Upper lobe of right lung (tissue), 1 donor: Measurements from ENCODE around the gene PTPRN2. TPM values are rescaled to one million over a fixed set of nuclear protein-coding genes. Genes with fewer than 3 reads are reported as not detected.
A peak's percentile ranks its signal among the peaks of the same experiment; 100 is the strongest.

Experiments used
- ATAC-seq: fragments of 200-7000 bp; cut with Tn5 transposase; one replicate; pipeline ENCODE4 v1.9.1; 2020; ENCODE audit warnings: mild to moderate bottlenecking, moderate library complexity
- DNase-seq: peaks from one replicate; pipeline ENCODE4 v3.0.0-alpha.2; 2020
- H3K27ac ChIP-seq: fragments of 200-600 bp; one replicate; pipeline ENCODE4 v1.8.0; 2022
- H3K27me3 ChIP-seq: fragments of 200-600 bp; one replicate; pipeline ENCODE4 v1.8.0; 2022; ENCODE audit warnings: mild to moderate bottlenecking
- H3K36me3 ChIP-seq: fragments of 200-600 bp; one replicate; pipeline ENCODE4 v1.8.0; 2022
- H3K4me1 ChIP-seq: fragments of 200-600 bp; one replicate; pipeline ENCODE4 v1.8.0; 2022
- H3K4me3 ChIP-seq: fragments of 200-600 bp; one replicate; pipeline ENCODE4 v1.8.0; 2022; ENCODE audit warnings: mild to moderate bottlenecking
- H3K9me3 ChIP-seq: fragments of 200-600 bp; one replicate; pipeline ENCODE4 v1.8.0; 2022
- CTCF ChIP-seq: fragments of 200-600 bp; IDR thresholded peaks from one replicate; pipeline ENCODE4 v1.8.0; 2022; ENCODE audit warnings: antibody characterized with exemption
- intact Hi-C: fragments of 100-400 bp; cut with DNase I; formaldehyde crosslinking; loops from one replicate; pipeline ENCODE4 v1.11.0; 2022
- total RNA-seq: library from RNA; stranded (reverse); fragmentation: NEBNext Ultra II Directional; extraction: Animal tissue kit (Norgen Biotek cat#: 25700); gene quantifications from one replicate; pipeline ENCODE4 v1.2.1, GENCODE V29; 2021
- donor health status: DM: no; HTN: yes; CAD: no; lungs with severe emphysema.

Gene PTPRN2
- total RNA-seq, 1 donor from 2014 or later = 4.9 TPM

DNA sequence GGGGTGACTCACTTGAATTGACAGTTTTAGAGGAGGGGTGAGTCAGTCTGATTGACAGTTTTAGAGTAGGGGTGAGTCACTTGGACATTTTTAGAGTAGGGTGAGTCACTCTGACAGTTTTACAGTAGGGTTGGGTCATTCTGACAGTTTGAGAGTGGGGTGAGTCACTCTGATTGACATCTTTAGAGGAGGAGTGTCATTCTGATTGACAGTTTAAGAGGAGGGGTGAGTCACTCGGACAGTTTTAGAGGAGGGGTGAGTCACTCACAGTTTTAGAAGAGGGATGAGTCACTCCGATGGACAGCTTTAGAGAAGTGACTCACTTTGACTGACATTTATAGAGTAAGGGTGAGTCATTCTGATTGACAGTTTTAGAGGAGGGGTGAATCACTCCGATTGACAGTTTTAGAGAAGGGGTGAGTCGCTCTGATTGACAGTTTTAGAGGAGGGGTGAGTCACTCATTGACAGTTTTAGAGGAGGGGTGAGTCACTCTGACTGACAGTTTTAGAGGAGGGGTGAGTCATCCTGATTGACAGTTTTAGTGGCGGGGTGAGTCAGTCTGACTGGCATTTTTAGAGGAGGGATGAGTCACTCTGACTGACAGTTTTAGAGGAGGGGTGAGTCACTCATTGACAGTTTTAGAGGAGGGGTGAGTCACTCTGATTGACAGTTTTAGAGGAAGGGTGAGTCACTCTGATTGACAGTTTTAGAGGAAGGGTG is 655.0 kb downstream of the PTPRN2 start:
- Histone ChIP-seq H3K4me1 (no peaks in the 10 kb centered on the region), H3K9me3 (no peaks in the 10 kb centered on the region), H3K27ac (no peak overlapping the region), H3K36me3 (no peaks in the 10 kb centered on the region), H3K4me3 (no peak overlapping the region), H3K27me3 (peaks cover 5% of the 10 kb centered on the region)
- ATAC-seq = no peak
- DNase-seq = no peak
- intact Hi-C loops = no loop called here
- no peak for TF ChIP-seq CTCF

DNA sequence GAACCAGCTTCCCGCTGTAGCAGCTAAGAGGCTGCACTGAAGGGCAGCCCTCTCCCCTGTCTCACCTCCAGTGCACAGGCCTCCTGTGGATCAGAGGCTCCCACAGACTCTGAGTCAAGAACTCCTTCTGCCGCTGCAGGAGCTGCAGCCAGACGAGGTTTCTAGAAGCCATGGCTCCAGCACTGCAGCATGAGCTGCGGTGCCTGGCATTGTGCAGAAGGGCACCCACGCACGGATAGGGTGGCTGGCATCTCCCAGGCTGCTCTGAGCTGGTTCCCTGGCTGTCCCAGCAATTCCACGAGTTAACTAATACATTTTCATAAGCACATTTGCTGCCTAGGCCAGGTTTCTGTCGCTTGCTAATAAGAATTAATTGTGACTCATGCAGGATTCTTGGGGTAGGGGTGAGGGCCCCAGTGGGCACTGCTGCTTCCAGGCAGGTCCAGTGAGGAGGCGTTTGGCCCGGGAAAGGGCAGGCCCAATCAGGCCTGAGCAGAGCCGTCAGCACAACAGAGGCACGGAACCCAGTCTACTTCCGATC is 656.6 kb downstream of the PTPRN2 start:
- no peak overlapping the region for H3K4me3 ChIP-seq
- intact Hi-C loops = no loop called here
- no peaks in the 10 kb centered on the region for H3K9me3 ChIP-seq
- no peak for TF ChIP-seq CTCF
- H3K27ac ChIP-seq = no peak overlapping the region
- no peaks in the 10 kb centered on the region for H3K4me1 ChIP-seq
- peaks cover 7% of the 10 kb centered on the region for H3K27me3 ChIP-seq
- DNase-seq (no peak), ATAC-seq (no peak)
- no peaks in the 10 kb centered on the region for H3K36me3 ChIP-seq

DNA sequence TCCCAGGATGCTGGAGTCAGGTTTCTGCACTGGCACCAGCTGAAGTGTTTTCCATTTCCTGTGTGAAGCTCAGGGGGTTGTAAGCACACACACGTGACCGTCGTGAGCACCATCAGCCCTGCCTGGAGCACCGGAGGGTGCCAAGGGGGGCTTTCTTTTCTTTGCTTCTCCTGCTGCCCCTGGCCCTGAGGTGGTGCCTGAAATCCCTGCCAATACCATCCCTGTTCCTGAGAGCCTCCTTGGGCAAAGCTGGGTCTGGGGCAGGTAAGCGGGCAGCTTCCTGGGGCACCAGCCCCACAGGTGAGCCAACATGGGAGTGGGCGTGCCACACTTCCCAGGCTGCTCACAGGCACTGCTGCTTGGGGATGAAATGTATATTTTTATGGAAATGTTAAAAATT is 657.2 kb downstream of the PTPRN2 start:
- DNase-seq = no peak
- H3K36me3 ChIP-seq = no peaks in the 10 kb centered on the region
- no peaks in the 10 kb centered on the region for H3K4me1 ChIP-seq
- H3K27me3 ChIP-seq = peaks cover 7% of the 10 kb centered on the region
- intact Hi-C loops = no loop called here
- H3K9me3 ChIP-seq = no peaks in the 10 kb centered on the region
- H3K27ac ChIP-seq = no peak overlapping the region
- no peak for TF ChIP-seq CTCF
- no peak overlapping the region for H3K4me3 ChIP-seq
- ATAC-seq = no peak

GRCh38 chr7:157929671-157930070 is 658.0 kb downstream of the PTPRN2 start:
- H3K27ac ChIP-seq = no peak overlapping the region
- DNase-seq = no peak
- intact Hi-C loops = no loop called here

DNA sequence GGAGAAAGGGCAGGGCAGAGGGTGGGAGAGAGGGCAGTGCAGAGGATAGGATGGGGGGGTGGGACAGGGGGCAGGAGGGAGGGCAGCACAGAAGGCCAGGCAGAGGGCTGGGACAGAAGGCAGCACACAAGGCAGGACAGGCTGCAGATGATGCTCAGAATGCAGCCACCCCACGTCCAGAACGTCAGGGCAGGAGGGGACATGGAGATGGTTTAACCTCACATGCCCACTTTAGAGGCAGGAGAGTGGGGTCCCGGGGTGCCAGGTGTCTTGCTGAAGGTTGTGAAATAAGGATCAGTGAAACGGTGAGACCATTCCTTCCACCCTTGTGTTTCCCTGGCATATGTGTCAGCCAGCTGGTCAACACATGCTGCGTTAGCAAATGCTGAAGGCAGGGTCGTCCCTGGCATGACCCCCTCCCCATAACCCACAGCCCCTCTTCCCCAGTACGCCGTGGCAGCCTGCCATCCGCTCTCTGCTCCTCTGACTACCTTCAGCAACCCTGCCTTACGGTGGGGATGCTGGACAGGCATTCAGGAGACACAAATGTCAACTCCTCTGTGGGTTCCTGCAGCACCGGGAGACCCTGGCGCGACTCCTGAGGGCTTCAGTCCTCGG is 658.7 kb downstream of the PTPRN2 start:
- intact Hi-C loops = no loop called here
- H3K27ac ChIP-seq = no peak overlapping the region
- no peak for ATAC-seq
- peaks cover 7% of the 10 kb centered on the region for H3K27me3 ChIP-seq
- H3K4me1 ChIP-seq = no peaks in the 10 kb centered on the region
- no peaks in the 10 kb centered on the region for H3K36me3 ChIP-seq
- no peak overlapping the region for H3K4me3 ChIP-seq
- H3K9me3 ChIP-seq = no peaks in the 10 kb centered on the region
- DNase-seq = peak; percentile 51
- TF ChIP-seq CTCF = no peak

More at GRCh38 chr7:157929671-157930070, 658.0 kb downstream of the PTPRN2 start:
- ATAC-seq = no peak
- Histone ChIP-seq H3K4me1 (no peaks in the 10 kb centered on the region), H3K27me3 (peaks cover 7% of the 10 kb centered on the region), H3K4me3 (no peak overlapping the region), H3K36me3 (no peaks in the 10 kb centered on the region), H3K9me3 (no peaks in the 10 kb centered on the region)
- TF ChIP-seq CTCF = no peak
